DOHH2 (cell line): Measurements from ENCODE around the gene MGAT4B.

Experiments used
- H3F3A ChIP-seq: fragments of 200-600 bp; sonication (generic), shearing (Covaris generic); 2 replicates; pipeline ENCODE4 v1.6.0; 2016; ENCODE audit warnings: antibody characterized with exemption, mild to moderate bottlenecking; ENCODE audit not compliant: control insufficient read depth, insufficient read depth
- H3K27ac ChIP-seq: fragments of 200-600 bp; sonication (generic); 2 replicates; pipeline ENCODE4 v1.5.1; 2014; ENCODE audit warnings: low read depth, mild to moderate bottlenecking, low read length, moderate library complexity
- H3K27me3 ChIP-seq: fragments of 200-600 bp; sonication (generic); 2 replicates; pipeline ENCODE4 v1.6.1; 2014; ENCODE audit warnings: mild to moderate bottlenecking, low read length, mixed read lengths; ENCODE audit not compliant: control insufficient read depth
- H3K36me3 ChIP-seq: fragments of 200-600 bp; sonication (generic); 2 replicates; pipeline ENCODE4 v1.6.1; 2014; ENCODE audit warnings: mild to moderate bottlenecking, low read length, moderate library complexity, mixed read lengths; ENCODE audit not compliant: control insufficient read depth
- H3K4me1 ChIP-seq: fragments of 200-600 bp; sonication (generic); 2 replicates; pipeline ENCODE4 v1.6.1; 2014; ENCODE audit warnings: mild to moderate bottlenecking, low read length, mixed read lengths; ENCODE audit not compliant: control insufficient read depth
- H3K4me2 ChIP-seq: fragments of 200-600 bp; sonication (generic); 2 replicates; pipeline ENCODE4 v1.6.0; 2014; ENCODE audit warnings: mild to moderate bottlenecking, low read length, moderate library complexity
- H3K4me3 ChIP-seq: fragments of 200-600 bp; sonication (generic); 2 replicates; pipeline ENCODE4 v1.5.1; 2014; ENCODE audit warnings: mild to moderate bottlenecking, low read length, mixed read lengths
- H3K79me2 ChIP-seq: fragments of 200-600 bp; sonication (generic); 2 replicates; pipeline ENCODE4 v1.6.1; 2014; ENCODE audit warnings: mild to moderate bottlenecking, low read length, mixed read lengths; ENCODE audit not compliant: control insufficient read depth
- H3K9me2 ChIP-seq: fragments of 200-600 bp; sonication (generic); replicated peaks from 2 replicates; pipeline ENCODE4 v1.6.1; 2014; ENCODE audit warnings: mild to moderate bottlenecking, low read length, mixed read lengths; ENCODE audit not compliant: control insufficient read depth
- H3K9me3 ChIP-seq: fragments of 200-600 bp; sonication (generic); 2 replicates; pipeline ENCODE4 v1.6.1; 2014; ENCODE audit warnings: antibody characterized with exemption, low read length, mixed read lengths; ENCODE audit not compliant: control insufficient read depth, insufficient read depth
- H4K20me1 ChIP-seq: fragments of 200-600 bp; sonication (generic); 2 replicates; pipeline ENCODE4 v1.6.0; 2014; ENCODE audit warnings: low read depth, mild to moderate bottlenecking, antibody characterized with exemption, low read length, moderate library complexity; ENCODE audit not compliant: control insufficient read depth, insufficient read depth
- EZH2phosphoT487 ChIP-seq: fragments of 200-600 bp; sonication (generic); IDR thresholded peaks from 2 replicates; pipeline ENCODE4 v1.6.1; 2017; ENCODE audit warnings: borderline replicate concordance, mild to moderate bottlenecking, antibody characterized with exemption, low read length, moderate library complexity, mixed read lengths
- TF ChIP-seq, protein P1 (sequence below): fragments of 200-600 bp; sonication (generic); IDR thresholded peaks from one replicate; pipeline ENCODE4 v1.5.1; 2014; ENCODE audit warnings: antibody characterized with exemption, mild to moderate bottlenecking, low read depth, low read length; ENCODE audit not compliant: poor library complexity, severe bottlenecking

Gene MGAT4B

DNA sequence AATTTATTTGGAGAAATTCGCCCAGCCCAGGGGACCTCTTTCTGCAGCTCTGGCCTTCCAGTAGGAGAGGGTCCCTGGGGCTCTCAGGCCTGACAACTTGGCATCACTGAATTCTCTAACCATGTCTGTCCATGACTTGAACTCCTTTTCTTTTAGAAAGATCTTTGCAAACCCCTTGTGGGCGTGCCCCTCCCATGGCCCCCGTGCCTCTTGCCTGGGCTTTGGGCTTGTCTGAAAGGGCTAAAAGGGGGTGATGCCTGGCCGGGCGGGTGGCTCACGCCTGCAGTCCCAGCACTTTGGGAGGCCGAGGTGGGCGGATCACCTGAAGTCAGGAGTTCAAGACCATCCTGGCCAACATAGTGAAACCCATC is 10.8 kb upstream of the MGAT4B start:
- Histone ChIP-seq H3K4me2 (peak overlapping the region; percentile 10), H3K9me2 (no peaks in the 10 kb centered on the region), H3K4me3 (no peak overlapping the region), H3K27me3 (no peaks in the 10 kb centered on the region), H3K4me1 (peaks cover 35% of the 10 kb centered on the region), H4K20me1 (peaks cover 8% of the 10 kb centered on the region; the same call in 1 of the 2 replicates), H3K36me3 (peaks cover 8% of the 10 kb centered on the region), H3K79me2 (peaks cover 21% of the 10 kb centered on the region), H3K9me3 (no peaks in the 10 kb centered on the region), H3K27ac (no peak overlapping the region), H3F3A (peaks cover 8% of the 10 kb centered on the region; the same call in 1 of the 2 replicates)
- TF ChIP-seq, protein P1, sequence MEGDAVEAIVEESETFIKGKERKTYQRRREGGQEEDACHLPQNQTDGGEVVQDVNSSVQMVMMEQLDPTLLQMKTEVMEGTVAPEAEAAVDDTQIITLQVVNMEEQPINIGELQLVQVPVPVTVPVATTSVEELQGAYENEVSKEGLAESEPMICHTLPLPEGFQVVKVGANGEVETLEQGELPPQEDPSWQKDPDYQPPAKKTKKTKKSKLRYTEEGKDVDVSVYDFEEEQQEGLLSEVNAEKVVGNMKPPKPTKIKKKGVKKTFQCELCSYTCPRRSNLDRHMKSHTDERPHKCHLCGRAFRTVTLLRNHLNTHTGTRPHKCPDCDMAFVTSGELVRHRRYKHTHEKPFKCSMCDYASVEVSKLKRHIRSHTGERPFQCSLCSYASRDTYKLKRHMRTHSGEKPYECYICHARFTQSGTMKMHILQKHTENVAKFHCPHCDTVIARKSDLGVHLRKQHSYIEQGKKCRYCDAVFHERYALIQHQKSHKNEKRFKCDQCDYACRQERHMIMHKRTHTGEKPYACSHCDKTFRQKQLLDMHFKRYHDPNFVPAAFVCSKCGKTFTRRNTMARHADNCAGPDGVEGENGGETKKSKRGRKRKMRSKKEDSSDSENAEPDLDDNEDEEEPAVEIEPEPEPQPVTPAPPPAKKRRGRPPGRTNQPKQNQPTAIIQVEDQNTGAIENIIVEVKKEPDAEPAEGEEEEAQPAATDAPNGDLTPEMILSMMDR = no peak
- TF ChIP-seq EZH2phosphoT487 = no peak

DNA sequence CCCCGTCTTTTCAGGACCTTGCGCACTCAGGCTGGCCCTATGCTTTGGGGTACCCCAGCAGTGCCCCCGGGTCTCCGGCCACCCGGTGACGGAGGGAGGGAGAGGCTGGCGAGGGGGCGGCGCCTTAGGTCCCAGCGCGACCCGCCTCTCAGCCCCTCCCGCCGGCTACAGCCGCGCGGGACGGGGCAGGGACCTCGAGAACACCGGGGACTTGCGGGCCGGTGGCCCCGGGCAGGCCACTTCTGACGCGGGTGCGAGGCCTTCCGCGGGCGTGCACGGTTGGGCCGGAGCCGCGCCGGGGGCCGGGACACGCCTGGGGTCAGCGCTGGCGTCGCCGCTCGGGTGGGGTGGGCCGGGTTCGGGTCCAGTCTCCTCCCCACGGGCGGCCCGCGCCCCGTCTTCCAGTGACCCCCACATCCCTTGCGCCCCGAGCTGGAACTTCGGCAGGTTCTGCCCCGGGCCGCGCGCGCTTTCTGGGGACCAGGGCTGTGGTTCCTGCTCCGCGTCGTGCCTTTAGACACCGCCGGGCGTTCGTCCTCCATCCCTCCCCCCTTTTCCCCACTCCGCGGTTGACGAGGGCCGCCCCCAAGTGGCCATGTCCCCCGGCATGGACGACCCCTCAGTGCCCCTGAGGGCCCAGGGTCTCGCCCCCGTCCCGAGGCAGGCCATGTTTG is 10.3 kb upstream of the MGAT4B start:
- no peaks in the 10 kb centered on the region for H3K9me2 ChIP-seq
- no peaks in the 10 kb centered on the region for H3K9me3 ChIP-seq
- no peak overlapping the region for H3K27ac ChIP-seq
- peak overlapping the region; percentile 10 for H3K4me2 ChIP-seq
- peaks cover 8% of the 10 kb centered on the region for H3K36me3 ChIP-seq
- peaks cover 3% of the 10 kb centered on the region; the same call in 1 of the 2 replicates for H4K20me1 ChIP-seq
- no peaks in the 10 kb centered on the region for H3K27me3 ChIP-seq
- peaks cover 30% of the 10 kb centered on the region for H3K4me1 ChIP-seq
- peaks cover 5% of the 10 kb centered on the region; the same call in 1 of the 2 replicates for H3F3A ChIP-seq
- peaks cover 15% of the 10 kb centered on the region for H3K79me2 ChIP-seq
- no peak overlapping the region for H3K4me3 ChIP-seq
- no peak for TF ChIP-seq EZH2phosphoT487
- TF ChIP-seq, protein P1 = no peak

DNA sequence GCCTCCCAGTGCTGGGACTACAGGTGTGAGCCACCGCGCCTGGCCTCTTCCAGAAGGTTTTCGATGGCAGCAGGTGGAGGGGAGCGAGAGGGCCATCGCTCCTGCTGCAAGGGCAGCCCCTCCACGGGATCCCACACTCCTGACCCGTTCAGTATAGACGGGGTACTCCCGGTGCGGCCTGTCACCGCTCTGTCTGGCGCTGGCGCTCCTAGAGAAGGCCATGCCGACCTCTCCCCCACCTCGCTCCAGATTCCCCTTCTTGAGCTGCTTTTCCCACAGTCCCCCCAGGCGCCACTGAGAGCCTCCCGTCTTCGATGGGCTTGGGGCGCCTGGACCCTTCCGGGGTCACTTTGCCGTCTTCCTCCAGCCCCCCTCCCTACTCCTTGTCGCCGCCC is 9.7 kb upstream of the MGAT4B start:
- H3F3A ChIP-seq = peaks cover 5% of the 10 kb centered on the region; the same call in 1 of the 2 replicates
- H3K27me3 ChIP-seq = no peaks in the 10 kb centered on the region
- peaks cover 11% of the 10 kb centered on the region for H3K36me3 ChIP-seq
- no peak overlapping the region for H3K4me2 ChIP-seq
- TF ChIP-seq, protein P1 = no peak
- no peak for TF ChIP-seq EZH2phosphoT487
- H3K79me2 ChIP-seq = peaks cover 10% of the 10 kb centered on the region
- peaks cover 26% of the 10 kb centered on the region for H3K4me1 ChIP-seq
- H3K27ac ChIP-seq = no peak overlapping the region
- no peaks in the 10 kb centered on the region for H3K9me3 ChIP-seq
- no peaks in the 10 kb centered on the region for H3K9me2 ChIP-seq
- no peak overlapping the region for H3K4me3 ChIP-seq
- no peaks in the 10 kb centered on the region for H4K20me1 ChIP-seq
